Thyroid gland (tissue), 4 donors: Measurements from ENCODE around the gene MT1F.

ENCODE experiments used
- CTCF ChIP-seq, 6 experiments: fragments of 200-600 bp in 3 of 6; fragments of 450-650 bp in 3 of 6; sonication (generic) in 3 of 6; IDR thresholded peaks; one replicate each; pipeline ENCODE4 v1.5.1; 2016 to 2019; ENCODE audit warnings: antibody characterized with exemption in 6 of 6, mild to moderate bottlenecking in 2 of 6, inconsistent platforms in 1 of 6, moderate library complexity in 1 of 6
- POLR2A ChIP-seq, 2 donors: fragments of 450-650 bp; IDR thresholded peaks; one replicate each; pipeline ENCODE4 v1.6.1; 2017; ENCODE audit warnings: antibody characterized with exemption in 2 of 2, mild to moderate bottlenecking in 2 of 2, moderate library complexity in 1 of 2

DNA sequence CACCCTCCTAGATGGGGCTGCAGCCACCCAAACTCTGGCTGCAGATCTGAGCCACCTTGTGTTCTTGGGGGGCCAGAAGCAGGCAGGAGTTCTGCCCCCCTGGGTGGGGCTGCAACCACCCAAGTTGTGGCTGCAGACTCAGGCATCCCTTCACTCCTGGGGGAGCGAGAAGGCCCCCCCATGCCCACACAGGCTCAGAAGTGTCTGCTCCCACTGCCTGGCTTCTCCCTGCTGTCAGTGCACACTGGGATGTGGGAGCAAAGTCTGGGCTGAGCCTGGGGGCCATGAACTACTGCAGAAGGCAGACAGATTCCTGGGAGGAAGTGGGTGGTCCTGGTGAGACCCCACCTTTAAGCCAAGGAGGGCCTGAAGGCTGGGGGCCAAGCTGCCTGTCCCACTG, 37.5 kb downstream of the MT1F start:
- TF ChIP-seq POLR2A (IDR thresholded peaks at IDR 0.05) (no peak), CTCF (IDR thresholded peaks at IDR 0.05) (no peak)
